Kidney glomerular epithelial cell (primary cell): ENCODE results near the gene ANTXR1.

Experiments
- DNase-seq: peaks from one replicate; lab custom pipeline; 2025; lab: John Stamatoyannopoulos, UW

The ANTXR1 gene

DNA sequence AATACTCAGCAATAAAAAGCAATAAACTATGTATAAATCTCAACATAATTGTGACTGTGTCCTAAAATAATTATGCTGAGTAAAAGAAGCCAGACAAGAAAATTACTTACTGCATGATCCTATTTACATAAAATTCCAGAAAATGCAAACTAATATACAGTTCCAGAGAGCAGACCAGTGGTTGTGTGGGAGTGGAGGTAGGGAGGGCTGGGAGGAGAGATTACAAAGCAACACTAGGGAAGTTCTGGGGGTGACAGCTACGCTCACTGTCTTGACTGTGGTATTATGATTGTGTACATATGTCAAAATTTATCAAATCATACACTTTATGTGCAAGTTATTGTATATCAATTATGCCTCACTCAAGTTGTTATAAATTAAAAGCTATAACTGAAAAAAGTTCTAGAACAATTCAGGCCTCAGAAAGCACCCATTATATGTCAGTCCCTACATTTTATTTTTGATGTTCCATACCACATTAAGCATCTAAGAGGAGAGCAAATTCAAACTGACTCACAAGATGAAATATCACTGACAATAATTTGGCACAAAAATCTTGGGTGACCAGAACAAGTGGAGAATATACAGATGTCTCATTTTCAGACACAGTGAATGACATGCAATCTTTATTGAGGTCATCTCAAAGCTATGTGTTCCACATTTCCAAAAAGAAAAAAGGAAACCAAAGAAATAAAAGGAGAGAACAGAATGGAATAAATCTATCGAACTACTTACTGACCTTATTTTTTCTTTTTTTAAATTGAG is 85.1 kb downstream of the ANTXR1 start:
- no peak for DNase-seq

DNA sequence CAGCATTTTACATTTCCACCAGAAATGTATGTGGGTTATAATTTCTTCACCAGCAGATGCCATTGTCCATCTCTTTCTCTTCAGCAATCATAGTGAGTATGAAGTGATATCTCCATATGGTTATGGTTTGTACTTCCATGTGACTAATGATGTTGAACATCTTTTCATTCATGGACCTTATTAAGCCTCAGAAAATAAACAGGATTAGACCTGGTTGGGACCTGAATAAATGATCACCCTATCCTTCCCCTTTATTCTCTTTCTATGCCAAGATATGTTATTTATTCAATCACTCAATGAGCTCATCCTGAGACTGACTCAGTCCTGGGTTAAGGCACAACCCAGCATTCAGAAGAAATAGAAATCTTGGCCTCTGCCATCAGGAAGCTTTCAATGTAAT is 86.6 kb downstream of the ANTXR1 start:
- DNase-seq = no peak

DNA sequence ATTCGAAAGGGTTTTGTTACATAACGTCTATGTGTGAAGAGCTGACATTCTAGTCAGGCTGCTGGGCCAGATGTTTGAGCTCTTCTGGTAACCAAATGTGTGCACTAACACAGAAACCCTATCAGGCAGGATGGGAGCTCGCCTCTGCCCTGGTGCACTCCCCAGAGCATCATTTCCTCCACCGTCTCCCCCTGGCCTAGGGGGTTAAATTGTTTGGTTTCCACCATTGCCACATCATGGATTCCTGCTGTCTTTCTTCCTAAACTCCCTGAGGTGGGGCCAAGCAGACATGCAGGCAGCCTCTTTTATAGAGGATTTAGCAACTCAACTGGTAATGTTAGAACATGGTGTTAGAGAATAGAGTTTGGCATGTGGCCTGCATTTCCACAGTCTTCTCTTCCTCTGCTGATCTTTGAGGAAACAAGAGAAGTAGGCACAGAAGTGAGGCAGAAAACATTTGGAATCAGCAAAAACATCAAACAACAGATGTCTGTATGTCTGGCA is 87.3 kb downstream of the ANTXR1 start:
- DNase-seq = no peak

DNA sequence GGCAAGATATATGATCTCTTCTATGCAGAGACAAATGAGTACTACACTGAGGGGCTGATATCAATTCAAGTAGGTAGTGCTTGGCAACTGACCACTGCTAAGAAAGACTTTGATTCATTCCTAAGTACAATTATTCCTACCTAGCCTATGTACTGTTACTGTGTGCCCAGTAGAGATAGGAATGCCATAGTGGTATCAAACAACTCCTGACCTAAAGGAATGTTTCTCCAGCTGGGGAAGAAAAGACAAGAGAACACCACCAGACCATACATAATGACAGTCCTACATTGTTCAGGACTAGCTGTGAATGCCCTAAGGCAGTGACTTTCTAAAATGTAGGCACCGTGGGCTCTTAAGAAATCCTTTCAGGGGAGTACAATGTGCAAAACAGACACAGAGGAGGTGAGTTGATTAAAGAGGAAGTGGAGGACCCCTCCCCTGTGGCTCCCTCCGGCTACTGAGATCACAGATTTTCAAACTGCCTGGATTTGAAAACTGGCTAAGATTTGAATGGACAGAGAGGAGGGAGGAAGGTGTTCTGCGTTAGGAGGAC is 89.1 kb downstream of the ANTXR1 start:
- DNase-seq = no peak

DNA sequence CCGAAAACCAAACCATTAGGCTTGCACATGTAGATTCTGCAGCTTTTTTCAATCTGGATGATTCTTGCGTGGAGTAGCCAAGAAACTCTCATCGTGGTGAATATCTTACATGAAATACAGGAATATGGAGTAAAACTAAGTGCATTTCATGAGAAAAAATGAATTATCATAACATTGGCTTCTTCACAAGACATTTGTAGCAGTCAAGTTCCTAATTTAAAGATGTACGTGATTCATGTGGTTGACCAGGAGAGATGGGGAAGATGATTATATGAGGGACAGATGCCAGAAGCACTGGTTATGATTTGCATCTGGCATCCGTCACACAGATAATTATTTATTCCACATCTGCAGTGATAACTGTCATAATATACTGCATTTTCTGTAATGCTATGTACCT is 90.4 kb downstream of the ANTXR1 start:
- DNase-seq = no peak

DNA sequence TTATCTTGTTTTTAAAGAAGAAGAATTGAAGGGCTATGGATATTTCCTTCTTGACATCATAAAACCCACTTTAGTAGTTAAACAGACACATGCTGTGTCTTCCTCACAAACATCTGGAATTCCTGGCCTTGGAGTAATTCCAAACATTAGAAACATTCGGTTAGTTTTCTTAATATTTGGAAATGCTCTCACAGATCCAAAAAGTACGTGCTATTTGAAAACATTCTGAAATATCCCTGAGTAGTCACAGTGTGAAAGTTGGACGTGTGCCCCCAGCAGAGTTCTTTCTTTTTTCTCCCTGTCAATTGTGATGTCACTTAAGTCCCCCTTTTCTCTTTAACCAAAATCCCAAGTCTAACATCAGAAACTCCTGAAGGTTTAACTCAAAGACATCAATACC is 91.3 kb downstream of the ANTXR1 start:
- DNase-seq = no peak

DNA sequence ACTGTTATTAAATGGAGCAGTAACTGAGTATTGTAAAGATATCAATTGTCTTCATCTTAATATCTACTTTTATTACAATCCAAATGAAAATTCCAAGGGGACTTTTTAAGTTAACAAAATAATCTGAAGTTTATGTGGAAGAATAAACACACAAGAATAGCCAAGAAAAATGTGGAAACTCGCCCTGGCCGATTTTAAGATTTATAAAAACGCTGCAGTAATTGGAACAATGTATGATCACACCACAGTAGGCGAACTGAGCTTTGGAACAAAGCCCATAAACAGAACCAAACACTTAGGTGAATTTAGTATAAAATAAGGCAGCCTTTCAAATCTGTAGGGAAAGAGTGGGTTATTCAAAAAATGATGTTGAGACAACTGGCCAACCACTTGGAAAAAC is 96.3 kb downstream of the ANTXR1 start:
- no peak for DNase-seq

DNA sequence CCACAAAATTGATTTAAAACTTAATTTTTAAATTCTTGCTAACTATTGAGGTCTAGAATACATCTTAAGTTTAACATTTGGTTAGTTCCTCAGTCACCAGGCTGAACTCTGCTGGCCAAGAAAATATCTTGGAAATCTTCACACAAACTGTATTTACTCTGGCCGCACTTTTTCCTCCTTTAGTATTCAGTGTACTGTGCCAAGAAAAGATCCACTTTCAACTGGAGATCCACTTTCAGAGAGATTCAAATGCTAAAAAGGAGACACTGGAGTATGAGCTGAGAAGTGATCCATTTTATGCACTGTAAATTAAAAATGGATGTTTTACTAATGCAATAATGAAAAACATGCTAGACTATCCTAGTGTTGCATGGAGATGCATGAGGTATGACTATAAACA is 98.1 kb downstream of the ANTXR1 start:
- no peak for DNase-seq

DNA sequence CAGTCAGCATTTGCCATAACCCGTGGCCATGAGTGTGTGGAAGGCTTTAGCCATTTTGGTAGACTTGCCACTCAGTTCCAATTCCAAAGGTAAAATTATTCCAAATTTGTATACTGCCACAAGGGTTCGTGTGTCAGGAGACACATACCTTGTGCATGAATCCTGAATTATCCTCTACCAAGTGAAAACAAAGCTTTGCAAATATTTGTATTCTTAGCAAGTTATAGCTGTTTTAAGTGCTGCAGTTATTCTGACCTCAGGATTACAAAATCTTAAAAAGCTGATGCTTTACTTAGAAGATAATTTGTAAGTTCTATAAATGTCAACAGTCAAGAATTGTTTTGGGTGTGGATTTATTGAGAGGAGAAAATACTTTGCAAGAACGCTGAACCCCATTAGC is 100.6 kb downstream of the ANTXR1 start:
- DNase-seq = no peak

DNA sequence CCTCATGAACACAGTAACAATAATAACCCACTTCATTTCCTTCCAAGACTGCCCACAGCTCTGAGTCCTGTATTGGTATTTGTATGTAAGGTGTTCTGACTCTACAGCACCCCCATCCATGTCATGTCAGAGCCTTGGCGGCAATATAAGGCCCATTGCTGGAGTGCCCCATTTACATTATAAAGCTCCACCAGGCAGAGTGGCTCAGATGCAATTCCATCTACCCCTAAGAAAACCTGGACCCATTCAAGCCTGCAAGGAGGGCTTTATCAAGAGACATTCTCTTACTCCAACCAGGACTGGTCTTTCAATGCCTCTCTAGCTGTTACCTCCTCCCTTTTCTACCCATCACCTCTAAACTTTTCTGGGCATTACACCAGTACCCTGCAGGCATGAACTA is 101.6 kb downstream of the ANTXR1 start:
- no peak for DNase-seq

DNA sequence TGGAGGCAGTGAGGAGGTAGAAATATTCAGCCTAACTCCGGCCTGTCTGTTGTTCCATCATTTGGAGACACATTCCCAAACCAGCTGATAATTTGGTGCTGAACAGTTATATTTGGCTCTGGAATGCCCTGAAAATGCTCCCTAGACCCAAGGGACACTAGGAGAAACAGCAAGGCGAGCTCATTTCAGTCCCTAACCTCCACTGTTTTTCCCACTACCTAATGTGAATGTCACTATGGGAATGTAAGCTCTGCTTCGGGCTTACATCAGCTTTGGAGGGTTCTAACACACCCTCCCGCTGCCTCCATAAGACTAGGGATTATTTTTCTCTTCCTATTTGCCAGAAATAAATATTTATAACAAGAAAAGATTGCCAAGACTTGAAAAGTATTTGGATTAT is 103.5 kb downstream of the ANTXR1 start:
- DNase-seq = no peak

DNA sequence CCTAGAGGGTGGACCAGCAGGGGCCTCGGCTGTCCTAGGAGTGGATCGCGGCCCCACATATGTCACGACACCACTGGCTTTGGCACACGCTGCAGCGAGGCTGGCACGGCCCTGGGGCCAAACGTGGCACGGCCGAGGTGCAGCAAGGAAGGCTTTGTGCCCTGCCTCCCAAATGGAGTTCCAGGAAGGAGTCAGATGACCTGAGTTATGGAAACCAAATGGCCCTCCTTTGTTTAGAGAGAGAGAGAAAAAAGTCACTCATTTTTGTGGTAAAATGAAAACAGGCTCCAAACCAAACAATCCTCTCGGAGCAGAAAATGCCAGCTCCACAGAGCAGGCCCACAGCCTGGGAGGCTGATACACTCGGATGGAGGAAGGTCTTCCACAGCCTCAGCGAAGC is 105.6 kb downstream of the ANTXR1 start:
- DNase-seq = no peak

DNA sequence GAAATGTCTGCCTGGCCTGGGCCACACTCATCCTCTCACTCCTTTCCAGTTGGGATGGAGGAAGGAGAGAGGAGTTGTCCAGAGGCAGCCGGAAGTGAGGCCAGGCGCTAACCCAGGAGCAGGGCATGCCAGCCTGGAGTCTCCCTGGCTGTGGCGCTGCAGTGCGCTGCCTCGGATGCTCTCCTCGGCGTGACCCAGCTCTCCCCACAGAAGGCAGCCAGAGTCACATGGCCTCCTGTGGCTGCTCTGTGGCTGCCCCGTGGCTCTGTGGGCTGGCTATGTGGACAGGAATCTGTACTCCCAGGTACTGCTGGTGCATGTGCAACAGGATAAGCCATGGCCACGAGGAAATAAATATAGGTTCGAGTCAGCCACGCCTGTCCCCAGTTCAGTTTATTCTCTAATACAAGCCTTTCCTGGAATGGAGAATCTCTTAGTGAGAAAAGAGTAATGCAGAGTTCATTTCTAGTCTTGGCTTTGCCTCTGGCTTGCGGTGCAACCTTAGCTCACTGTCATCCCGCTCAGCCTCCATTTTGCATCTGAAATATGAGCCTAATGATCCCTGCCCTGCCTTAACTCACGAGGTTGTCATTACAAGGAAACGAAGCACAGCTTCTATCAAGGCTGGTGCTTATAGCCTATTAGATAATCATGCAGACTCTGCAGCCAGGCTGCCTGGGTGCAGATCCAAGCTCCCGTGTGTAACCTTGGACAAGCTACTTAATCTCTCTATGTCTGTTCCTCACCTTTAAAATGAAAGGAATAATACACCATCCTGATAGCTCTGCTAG is 106.3 kb downstream of the ANTXR1 start:
- DNase-seq = no peak

DNA sequence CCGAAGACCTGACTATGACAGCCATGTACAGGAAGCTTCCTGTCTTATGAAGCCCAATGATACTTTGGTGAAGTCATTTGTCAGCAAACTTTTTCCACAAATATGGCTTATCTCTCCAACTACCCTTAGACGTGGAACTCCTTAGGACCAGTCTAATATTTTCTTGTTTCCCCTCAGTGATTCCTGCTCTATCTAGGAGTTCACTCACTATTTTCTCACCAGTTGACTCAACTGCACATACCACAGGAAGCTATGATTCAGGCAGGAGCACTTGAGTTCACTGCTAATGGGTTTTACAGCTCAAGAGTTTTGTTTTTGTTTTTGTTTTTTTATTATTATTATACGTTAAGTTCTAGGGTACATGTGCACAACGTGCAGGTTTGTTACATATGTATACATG is 109.3 kb downstream of the ANTXR1 start:
- DNase-seq = peak; percentile 74

DNA sequence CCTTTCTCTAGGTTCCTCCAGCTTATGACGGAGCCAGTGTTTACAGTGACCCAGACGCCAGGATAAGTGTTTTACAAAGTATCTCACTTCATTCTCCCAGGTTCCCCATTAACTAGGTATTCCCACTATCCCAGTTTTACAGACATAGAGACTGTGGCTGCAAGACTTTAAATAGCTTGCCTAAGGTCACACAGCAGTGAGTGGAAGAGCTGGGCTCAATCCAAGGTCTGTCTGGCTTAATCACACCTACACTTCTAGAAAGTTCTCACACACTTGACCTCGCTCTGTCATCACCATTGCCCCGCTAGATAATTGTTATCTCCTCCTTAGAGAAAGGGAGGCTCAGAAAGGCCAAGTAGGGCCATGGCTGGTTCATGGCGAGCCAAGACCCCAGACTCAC is 110.2 kb downstream of the ANTXR1 start:
- DNase-seq = no peak

DNA sequence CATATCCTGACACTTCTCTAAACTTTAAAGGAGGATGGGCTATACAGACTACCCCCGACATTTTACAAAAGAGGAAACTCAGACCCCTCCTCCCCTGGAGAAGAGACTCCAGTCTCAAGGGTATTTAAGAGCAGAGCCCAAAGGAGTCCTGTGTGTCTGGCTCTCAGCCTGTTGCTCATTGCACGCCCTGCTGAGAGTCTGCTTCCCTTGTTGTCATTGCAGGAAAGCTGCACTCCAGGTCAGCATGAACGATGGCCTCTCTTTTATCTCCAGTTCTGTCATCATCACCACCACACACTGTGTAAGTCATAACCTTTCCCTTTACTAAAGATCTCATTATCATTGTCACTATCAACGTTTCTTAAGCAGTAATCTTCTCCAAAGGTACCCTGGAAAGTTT is 111.4 kb downstream of the ANTXR1 start:
- no peak for DNase-seq

DNA sequence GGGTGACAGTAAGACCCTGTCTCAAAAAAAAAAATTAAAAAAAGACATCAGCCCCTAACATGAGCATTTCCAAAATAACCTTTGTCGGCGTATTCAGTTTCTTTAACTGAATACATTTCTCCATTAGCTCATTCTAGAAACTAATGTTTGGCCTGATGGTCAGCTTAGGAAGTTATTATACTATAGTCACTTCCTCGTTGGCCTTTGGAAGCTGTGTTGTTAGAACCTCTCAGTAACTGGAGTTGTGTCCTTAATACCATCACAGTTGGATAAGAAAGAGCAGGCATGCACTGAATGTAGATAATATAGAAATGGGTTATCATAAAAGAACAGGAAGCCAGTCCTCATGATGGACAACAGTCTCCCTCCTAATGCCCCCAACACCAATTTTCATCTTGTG is 112.8 kb downstream of the ANTXR1 start:
- no peak for DNase-seq

DNA sequence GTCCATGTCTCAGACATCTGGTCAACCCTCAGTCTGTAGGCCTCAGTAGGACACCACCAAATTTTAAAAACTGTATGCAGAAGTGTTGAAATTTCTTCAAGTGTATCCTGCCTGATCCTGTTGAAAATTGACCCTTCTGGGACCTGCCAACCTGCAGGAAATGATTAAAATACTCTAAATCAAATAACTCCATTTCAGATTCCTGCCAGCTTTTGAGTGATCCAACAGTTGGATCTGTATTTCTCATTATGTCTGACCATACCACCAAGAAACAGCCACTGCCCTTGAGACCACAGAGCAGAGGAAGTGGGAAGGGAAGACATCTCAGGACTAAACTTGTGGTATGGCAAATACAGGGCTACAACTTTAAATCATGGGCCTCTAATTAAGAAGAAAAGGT is 113.4 kb downstream of the ANTXR1 start:
- no peak for DNase-seq

DNA sequence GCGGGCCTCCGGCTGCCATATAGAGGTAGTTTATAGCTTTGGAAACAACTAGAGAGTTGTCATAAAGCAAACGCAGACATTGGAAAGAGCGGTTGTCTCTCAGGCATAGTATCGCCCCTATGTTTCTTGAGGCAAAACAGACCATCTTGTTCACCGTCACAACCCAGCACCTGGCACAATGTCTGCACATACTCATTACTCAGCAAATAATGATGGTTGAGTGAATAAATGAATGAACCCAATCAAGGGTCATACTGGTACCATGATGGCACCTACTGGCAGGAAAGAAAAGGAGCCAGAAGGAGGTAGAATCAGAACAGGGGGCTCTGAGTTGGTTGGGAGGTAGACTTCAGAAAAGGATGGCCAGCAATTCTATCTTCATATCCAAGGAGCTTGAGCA is 118.5 kb downstream of the ANTXR1 start:
- no peak for DNase-seq

DNA sequence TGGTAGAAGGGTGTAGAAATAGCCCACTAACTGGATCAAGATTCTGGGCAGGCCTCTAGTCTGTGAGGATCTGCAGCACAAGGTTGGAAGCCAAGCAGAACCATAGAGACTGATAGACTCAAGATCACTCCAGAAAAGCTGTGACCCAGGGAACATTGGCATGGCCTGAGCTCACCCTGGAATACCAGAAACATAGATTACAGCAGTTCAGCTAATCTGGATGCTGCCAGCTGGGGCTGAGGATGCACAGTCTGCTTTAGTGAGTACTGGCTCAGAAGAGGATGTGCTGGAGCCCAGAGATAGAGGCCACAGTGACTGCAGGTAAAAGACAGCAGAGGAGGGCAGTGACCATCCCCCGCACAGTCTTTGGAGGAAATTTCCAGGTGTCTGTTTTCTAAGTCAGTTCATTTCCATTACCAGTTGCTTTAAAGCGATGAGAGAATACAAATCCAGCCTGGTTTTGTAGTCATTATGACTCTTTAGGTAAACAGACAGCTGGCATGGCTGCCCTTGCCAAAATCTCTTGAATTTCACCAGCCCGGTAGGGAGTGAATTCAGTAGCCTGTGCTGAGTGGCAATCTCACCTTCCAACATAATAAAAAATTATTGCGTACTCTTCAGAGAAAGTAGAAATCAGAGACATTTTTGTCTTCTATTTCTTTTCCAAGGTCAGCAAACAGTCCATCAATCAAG is 119.2 kb downstream of the ANTXR1 start:
- DNase-seq = no peak

DNA sequence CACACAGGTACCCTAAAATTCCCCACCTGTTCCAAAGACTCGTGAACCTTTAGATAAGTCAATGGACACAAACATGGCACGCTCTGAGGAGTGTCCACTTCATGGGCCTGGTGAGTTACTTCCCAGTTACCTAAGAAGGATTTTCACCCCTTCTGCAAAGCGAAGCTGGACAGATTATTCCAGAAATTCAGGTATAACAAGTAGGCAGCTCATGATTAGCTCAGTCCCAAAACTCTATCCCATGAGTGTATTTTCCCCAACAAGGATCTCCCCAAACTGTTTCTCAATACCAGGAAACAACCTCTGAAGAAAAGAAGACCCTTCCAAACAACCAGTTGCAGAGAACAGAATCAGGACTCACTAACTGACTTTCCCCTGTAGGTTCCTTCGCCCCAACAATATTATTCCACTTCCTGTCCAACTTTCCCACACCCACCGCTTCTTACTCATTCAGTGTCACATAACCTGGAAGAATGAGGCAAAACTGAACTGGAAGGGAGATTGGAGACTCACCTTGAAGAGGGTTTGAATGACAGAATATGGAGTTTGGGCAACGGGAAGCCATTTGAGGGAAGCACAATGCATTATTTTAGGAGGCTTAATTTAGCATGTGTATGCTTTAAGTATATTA is 120.1 kb downstream of the ANTXR1 start:
- DNase-seq = no peak

DNA sequence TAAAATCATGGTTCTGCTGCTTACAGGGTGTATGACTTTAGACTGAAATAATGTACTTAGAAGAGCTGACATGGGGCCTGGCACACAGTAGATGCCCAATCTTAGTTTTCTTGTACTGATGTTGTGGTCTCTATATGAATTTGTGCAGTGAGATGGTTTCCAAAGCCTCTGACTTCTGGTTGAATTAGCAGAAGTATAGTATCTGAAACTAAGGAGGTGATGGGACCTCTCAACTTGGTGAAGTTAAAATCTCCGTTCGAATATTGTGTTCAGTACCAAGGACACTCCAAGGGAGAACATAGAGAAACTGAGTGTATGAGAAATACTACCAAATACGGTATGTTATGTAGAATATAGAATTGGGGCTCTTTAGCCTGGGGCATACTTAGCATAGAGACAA is 120.9 kb downstream of the ANTXR1 start:
- DNase-seq = no peak
